ENCODE results near the gene ADAT1. TPM values are rescaled to one million over a fixed set of nuclear protein-coding genes. Genes with fewer than 3 reads are reported as not detected.
A peak's percentile ranks its signal among the peaks of the same experiment; 100 is the strongest.

Gene ADAT1
- total RNA-seq, 2 experiments from 2014 or later: 60.3 to 66.1 TPM

GRCh38 chr16:75640598-75640997 is 17.5 kb upstream of the ADAT1 start:
- peaks cover 73% of the 10 kb centered on the region for H3K36me3 Mint-ChIP-seq (ENCODE audit: low read depth)
- no peaks in the 10 kb centered on the region for H3K9me3 Mint-ChIP-seq
- H3K4me3 Mint-ChIP-seq: no peak overlapping the region
- DNase-seq: no peak
- CTCF ChIA-PET: interaction anchor here (1.9 kb wide), 1 partner anchor 8 kb away, joined by 11 read pairs; no protein-coding TSS in a partner anchor
- H3K27me3 Mint-ChIP-seq: no peaks in the 10 kb centered on the region
- H3K27ac Mint-ChIP-seq: no peak overlapping the region
- peaks cover 43% of the 10 kb centered on the region for H3K4me1 Mint-ChIP-seq
- POLR2A ChIA-PET: no interaction called here

- no peak for DNase-seq
- H3K4me3 Mint-ChIP-seq: no peak overlapping the region
- POLR2A ChIA-PET: no interaction called here
- H3K4me1 Mint-ChIP-seq: peaks cover 13% of the 10 kb centered on the region
- no peaks in the 10 kb centered on the region for H3K9me3 Mint-ChIP-seq
- H3K27ac Mint-ChIP-seq: no peak overlapping the region
- CTCF ChIA-PET: no interaction called here
- no peaks in the 10 kb centered on the region for H3K27me3 Mint-ChIP-seq
- H3K36me3 Mint-ChIP-seq (ENCODE audit: low read depth): peaks cover 76% of the 10 kb centered on the region
Measured at GRCh38 chr16:75635036-75635435, 12.0 kb upstream of the ADAT1 start.

GRCh38 chr16:75632857-75633256 is 9.8 kb upstream of the ADAT1 start:
- H3K4me1 Mint-ChIP-seq: peaks cover 20% of the 10 kb centered on the region
- no peaks in the 10 kb centered on the region for H3K9me3 Mint-ChIP-seq
- ChIA-PET CTCF (interaction anchor here (1.1 to 2.4 kb wide), 5 partner anchors 9 to 116 kb away, joined by 4 to 11 read pairs (median 5); partner anchors contain the start of genes KARS1 and TERF2IP), POLR2A (no interaction called here)
- no peak for DNase-seq
- H3K27me3 Mint-ChIP-seq: no peaks in the 10 kb centered on the region
- no peak overlapping the region for H3K27ac Mint-ChIP-seq
- peaks cover 81% of the 10 kb centered on the region for H3K36me3 Mint-ChIP-seq (ENCODE audit: low read depth)
- no peak overlapping the region for H3K4me3 Mint-ChIP-seq

- Mint-ChIP-seq H3K9me3 (no peaks in the 10 kb centered on the region), H3K4me1 (peaks cover 33% of the 10 kb centered on the region), H3K27ac (no peak overlapping the region), H3K4me3 (no peak overlapping the region), H3K36me3 (ENCODE audit: low read depth) (peaks cover 81% of the 10 kb centered on the region), H3K27me3 (no peaks in the 10 kb centered on the region)
- ChIA-PET POLR2A (no interaction called here), CTCF (interaction anchor here (1.0 to 1.1 kb wide), 2 partner anchors 11 to 19 kb away, joined by 3 to 4 read pairs; no protein-coding TSS in a partner anchor)
- no peak for DNase-seq
Measured at GRCh38 chr16:75630052-75630451, 7.0 kb upstream of the ADAT1 start.

GRCh38 chr16:75629132-75629531 is 6.1 kb upstream of the ADAT1 start:
- H3K27ac Mint-ChIP-seq: peak overlapping the region; percentile 39

GRCh38 chr16:75628351-75628750 is 5.3 kb upstream of the ADAT1 start:
- peaks cover 76% of the 10 kb centered on the region for H3K36me3 Mint-ChIP-seq (ENCODE audit: low read depth)
- ChIA-PET CTCF (interaction anchor here (2.6 kb wide), 1 partner anchor 163 kb away, joined by 5 read pairs; no protein-coding TSS in a partner anchor), POLR2A (interaction anchor here (0.6 kb wide), 1 partner anchor 69 kb away, joined by 3 read pairs; no protein-coding TSS in a partner anchor)
- H3K27me3 Mint-ChIP-seq: no peaks in the 10 kb centered on the region
- H3K4me1 Mint-ChIP-seq: peaks cover 38% of the 10 kb centered on the region
- H3K4me3 Mint-ChIP-seq: no peak overlapping the region
- no peak for DNase-seq
- H3K9me3 Mint-ChIP-seq: no peaks in the 10 kb centered on the region
- H3K27ac Mint-ChIP-seq: peak overlapping the region; percentile 77

More at GRCh38 chr16:75629132-75629531, 6.1 kb upstream of the ADAT1 start:
- peaks cover 83% of the 10 kb centered on the region for H3K36me3 Mint-ChIP-seq (ENCODE audit: low read depth)
- H3K27me3 Mint-ChIP-seq: no peaks in the 10 kb centered on the region
- H3K4me1 Mint-ChIP-seq: peaks cover 38% of the 10 kb centered on the region
- no peak overlapping the region for H3K4me3 Mint-ChIP-seq
- DNase-seq: no peak
- H3K9me3 Mint-ChIP-seq: no peaks in the 10 kb centered on the region
- CTCF ChIA-PET: no interaction called here
- POLR2A ChIA-PET: no interaction called here

- peaks cover 72% of the 10 kb centered on the region for H3K36me3 Mint-ChIP-seq (ENCODE audit: low read depth)
- POLR2A ChIA-PET: interaction anchor here (0.6 kb wide), 1 partner anchor 68 kb away, joined by 3 read pairs; no protein-coding TSS in a partner anchor
- DNase-seq: no peak
- no peak overlapping the region for H3K4me3 Mint-ChIP-seq
- no peaks in the 10 kb centered on the region for H3K27me3 Mint-ChIP-seq
- H3K27ac Mint-ChIP-seq: peak overlapping the region; percentile 77
- CTCF ChIA-PET: interaction anchor here (2.6 kb wide), 1 partner anchor 163 kb away, joined by 5 read pairs; no protein-coding TSS in a partner anchor
- H3K9me3 Mint-ChIP-seq: no peaks in the 10 kb centered on the region
- H3K4me1 Mint-ChIP-seq: peaks cover 38% of the 10 kb centered on the region
Measured at GRCh38 chr16:75627851-75628250, 4.8 kb upstream of the ADAT1 start.

- H3K36me3 Mint-ChIP-seq (ENCODE audit: low read depth): peaks cover 66% of the 10 kb centered on the region
- peaks cover 46% of the 10 kb centered on the region for H3K4me1 Mint-ChIP-seq
- H3K27ac Mint-ChIP-seq: peak overlapping the region; percentile 77
- no peak overlapping the region for H3K4me3 Mint-ChIP-seq
- no peaks in the 10 kb centered on the region for H3K9me3 Mint-ChIP-seq
- DNase-seq: no peak
- ChIA-PET POLR2A (no interaction called here), CTCF (interaction anchor here (0.9 to 2.6 kb wide), 4 partner anchors 10 to 162 kb away, joined by 3 to 5 read pairs (median 4); partner anchors contain the start of genes KARS1 and TERF2IP)
- no peaks in the 10 kb centered on the region for H3K27me3 Mint-ChIP-seq
Measured at GRCh38 chr16:75626806-75627205, 3.7 kb upstream of the ADAT1 start.

GRCh38 chr16:75624921-75625334 is 1.8 kb upstream of the ADAT1 start:
- peak overlapping the region; percentile 73 for H3K27ac Mint-ChIP-seq
- ChIA-PET CTCF (no interaction called here), POLR2A (no interaction called here)
- H3K9me3 Mint-ChIP-seq: no peaks in the 10 kb centered on the region
- H3K27me3 Mint-ChIP-seq: no peaks in the 10 kb centered on the region
- peaks cover 59% of the 10 kb centered on the region for H3K36me3 Mint-ChIP-seq (ENCODE audit: low read depth)
- H3K4me1 Mint-ChIP-seq: peaks cover 64% of the 10 kb centered on the region
- peak overlapping the region; percentile 23 for H3K4me3 Mint-ChIP-seq
- DNase-seq: no peak

GRCh38 chr16:75621170-75621477 is 2.0 kb downstream of the ADAT1 start:
- H3K27me3 Mint-ChIP-seq: no peaks in the 10 kb centered on the region
- DNase-seq: peak; percentile 14
- peaks cover 57% of the 10 kb centered on the region for H3K4me1 Mint-ChIP-seq
- ChIA-PET POLR2A (interaction anchor here (0.7 kb wide), 1 partner anchor 49 kb away, joined by 3 read pairs; no protein-coding TSS in a partner anchor), CTCF (interaction anchor here (0.7 to 2.5 kb wide), 6 partner anchors 8 to 421 kb away, joined by 3 to 15 read pairs (median 4); partner anchors contain the start of genes TMEM170A and TMEM231)
- H3K4me3 Mint-ChIP-seq: peak overlapping the region; percentile 91
- H3K9me3 Mint-ChIP-seq: no peaks in the 10 kb centered on the region
- H3K27ac Mint-ChIP-seq: peak overlapping the region; percentile 99
- peaks cover 50% of the 10 kb centered on the region for H3K36me3 Mint-ChIP-seq (ENCODE audit: low read depth)

- Mint-ChIP-seq H3K27ac (no peak overlapping the region), H3K4me1 (peaks cover 56% of the 10 kb centered on the region), H3K27me3 (no peaks in the 10 kb centered on the region), H3K4me3 (no peak overlapping the region), H3K9me3 (no peaks in the 10 kb centered on the region), H3K36me3 (ENCODE audit: low read depth) (peaks cover 50% of the 10 kb centered on the region)
- ChIA-PET CTCF (interaction anchor here (1.2 to 1.6 kb wide), 7 partner anchors 12 to 421 kb away, joined by 3 to 8 read pairs (median 3); partner anchors contain the start of gene TMEM231), POLR2A (no interaction called here)
- DNase-seq: no peak
Measured at GRCh38 chr16:75620326-75621169, 2.5 kb downstream of the ADAT1 start.

- no peaks in the 10 kb centered on the region for H3K27me3 Mint-ChIP-seq
- H3K4me3 Mint-ChIP-seq: no peak overlapping the region
- H3K27ac Mint-ChIP-seq: peak overlapping the region; percentile 61
- peaks cover 48% of the 10 kb centered on the region for H3K4me1 Mint-ChIP-seq
- H3K36me3 Mint-ChIP-seq (ENCODE audit: low read depth): peaks cover 51% of the 10 kb centered on the region
- DNase-seq: no peak
- POLR2A ChIA-PET: no interaction called here
- CTCF ChIA-PET: interaction anchor here (0.8 to 1.5 kb wide), 4 partner anchors 12 to 154 kb away, joined by 3 to 4 read pairs (median 3); no protein-coding TSS in a partner anchor
- no peaks in the 10 kb centered on the region for H3K9me3 Mint-ChIP-seq
Measured at GRCh38 chr16:75618780-75619179, 4.3 kb downstream of the ADAT1 start.

GRCh38 chr16:75617121-75617520 is 6.0 kb downstream of the ADAT1 start:
- peaks cover 44% of the 10 kb centered on the region for H3K4me1 Mint-ChIP-seq
- no peak for DNase-seq
- H3K4me3 Mint-ChIP-seq: no peak overlapping the region
- H3K27ac Mint-ChIP-seq: peak overlapping the region; percentile 89
- ChIA-PET POLR2A (no interaction called here), CTCF (no interaction called here)
- no peaks in the 10 kb centered on the region for H3K9me3 Mint-ChIP-seq
- peaks cover 65% of the 10 kb centered on the region for H3K36me3 Mint-ChIP-seq (ENCODE audit: low read depth)
- H3K27me3 Mint-ChIP-seq: no peaks in the 10 kb centered on the region

Measured in activated CD4-positive, alpha-beta T cell treated with anti-CD3 and anti-CD28 coated beads, Interleukin-2, amount 10 ng/mL, durations not matched to agents 7 days and 5 days (primary cell).